HEK293T (cell line): Measurements from ENCODE around the gene SARM1.

Experiments used
- BHLHE40 ChIP-seq: fragments of 450-650 bp; IDR thresholded peaks from 2 replicates; pipeline ENCODE4 v1.6.1; 2016; ENCODE audit warnings: mild to moderate bottlenecking, moderate library complexity, borderline replicate concordance
- ELF4 ChIP-seq: fragments of 450-650 bp; IDR thresholded peaks from 2 replicates; pipeline ENCODE4 v1.6.1; 2017; ENCODE audit warnings: antibody characterized with exemption
- FOXM1 ChIP-seq: fragments of 450-650 bp; IDR thresholded peaks from 2 replicates; pipeline ENCODE4 v1.6.1; 2017; ENCODE audit warnings: mild to moderate bottlenecking, borderline replicate concordance
- L3MBTL2 ChIP-seq: fragments of 450-650 bp; conservative IDR thresholded peaks from 2 replicates; pipeline ENCODE4 v1.6.1; 2016; ENCODE audit warnings: mild to moderate bottlenecking
- SP1 ChIP-seq: fragments of 450-650 bp; IDR thresholded peaks from 2 replicates; pipeline ENCODE4 v1.6.1; 2017
- SUZ12 ChIP-seq: fragments of 450-650 bp; IDR thresholded peaks from 2 replicates; pipeline ENCODE4 v1.6.1; 2016; ENCODE audit warnings: mild to moderate bottlenecking
- TARDBP ChIP-seq: fragments of 450-650 bp; IDR thresholded peaks from 2 replicates; pipeline ENCODE4 v1.6.1; 2016

DNA sequence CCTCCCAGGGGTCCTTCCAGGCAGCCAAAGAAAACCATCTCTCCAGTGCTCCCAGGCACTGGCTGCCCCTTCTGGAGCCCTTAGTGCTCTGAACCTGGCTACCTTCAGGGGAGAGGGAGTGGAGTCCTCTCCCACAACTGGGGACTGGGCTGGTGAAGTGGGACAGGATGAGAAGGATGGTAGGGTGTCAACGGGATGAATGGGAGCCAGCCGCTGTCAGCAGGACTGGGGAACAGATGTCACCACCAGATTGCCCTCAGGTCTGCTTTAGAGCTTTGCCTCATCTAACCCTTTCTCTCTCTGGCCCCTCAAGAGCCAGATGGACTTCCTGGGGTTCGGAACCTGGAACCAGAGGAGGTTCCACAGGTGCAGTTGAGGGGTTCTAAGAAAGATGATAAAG lies 6.0 kb upstream of the SARM1 start:
- no peak for TF ChIP-seq TARDBP
- TF ChIP-seq BHLHE40: no peak
- no peak for TF ChIP-seq SUZ12
- TF ChIP-seq SP1: no peak
- TF ChIP-seq L3MBTL2: no peak
- TF ChIP-seq ELF4: no peak
- no peak for TF ChIP-seq FOXM1
